Naive thymus-derived CD4-positive, alpha-beta T cell (primary cell): Measurements from ENCODE around the gene A4GALT. TPM values are rescaled to one million over a fixed set of nuclear protein-coding genes. Genes with fewer than 3 reads are reported as not detected.
"Not testable (repeated sequence)": the region's sequence is repeated elsewhere in the genome, so short reads cannot be mapped to it uniquely, and the experiment has no call there.

Experiments
- ATAC-seq: fragments of 150-1000 bp; cut with Tn5 transposase; 2 replicates; pipeline ENCODE4 v1.10.0; 2021; ENCODE audit warnings: mild to moderate bottlenecking, moderate library complexity
- CTCF ChIA-PET: fragments of 350-600 bp; sonication (Branson Sonifier 250); formaldehyde crosslinking; loops from one replicate; lab custom pipeline; 2021; ENCODE audit warnings: antibody characterized with exemption; lab: Charles Lee
- POLR2A ChIA-PET: fragments of 350-600 bp; sonication (Branson Sonifier 250); formaldehyde crosslinking; loops from one replicate; lab custom pipeline; 2021; ENCODE audit warnings: antibody characterized with exemption, inconsistent platforms; lab: Charles Lee
- DNase-seq, 9 donors: peaks; one replicate each; pipeline versions ENCODE4 v3.0.0 to v3.0.0-alpha.2; 2020 to 2022; ENCODE audit warnings: mixed read lengths in 1 of 9
- H3K27ac ChIP-seq: one replicate; pipeline ENCODE4 v1.7.0; 2013; ENCODE audit warnings: mild to moderate bottlenecking, low read depth, low read length, moderate library complexity
- H3K27me3 ChIP-seq, 2 donors: one replicate each; pipeline ENCODE4 v1.7.0; 2013; ENCODE audit warnings: low read length in 2 of 2, mild to moderate bottlenecking in 2 of 2, moderate library complexity in 2 of 2; ENCODE audit not compliant: control insufficient read depth in 2 of 2, insufficient read depth in 2 of 2
- H3K36me3 ChIP-seq, 3 experiments: 1 replicate in 2 of 3; 2 replicates in 1 of 3; pipeline ENCODE4 v1.7.0; 2013; ENCODE audit warnings: low read length in 3 of 3, mild to moderate bottlenecking in 3 of 3, moderate library complexity in 1 of 3; ENCODE audit not compliant: insufficient read depth in 3 of 3, control insufficient read depth in 2 of 3
- H3K4me1 ChIP-seq, 2 donors: one replicate each; pipeline ENCODE4 v1.7.0; 2013; ENCODE audit warnings: low read length in 2 of 2, mild to moderate bottlenecking in 2 of 2, moderate library complexity in 1 of 2; ENCODE audit not compliant: control insufficient read depth in 2 of 2, insufficient read depth in 2 of 2
- H3K4me3 ChIP-seq: 2 replicates; pipeline ENCODE4 v1.7.0; 2013; ENCODE audit warnings: mild to moderate bottlenecking, low read length
- H3K9me3 ChIP-seq, 3 experiments: 1 replicate in 2 of 3; 2 replicates in 1 of 3; pipeline ENCODE4 v1.7.0; 2013; ENCODE audit warnings: low read length in 3 of 3; ENCODE audit not compliant: control insufficient read depth in 2 of 3
- H3K27ac Mint-ChIP-seq, 9 donors: one replicate each; pipeline ENCODE4 v1.8.0; 2020 to 2022; ENCODE audit warnings: mixed read lengths in 9 of 9, mild to moderate bottlenecking in 8 of 9, moderate library complexity in 5 of 9, inconsistent platforms in 2 of 9
- H3K27me3 Mint-ChIP-seq, 5 donors: one replicate each; pipeline ENCODE4 v1.8.0; 2021 to 2022; ENCODE audit warnings: mixed read lengths in 5 of 5, mild to moderate bottlenecking in 1 of 5
- H3K36me3 Mint-ChIP-seq, 5 donors: one replicate each; pipeline ENCODE4 v1.8.0; 2020 to 2022; ENCODE audit warnings: mixed read lengths in 5 of 5, mild to moderate bottlenecking in 3 of 5, inconsistent platforms in 1 of 5
- H3K4me1 Mint-ChIP-seq, 7 donors: one replicate each; pipeline ENCODE4 v1.8.0; 2020 to 2022; ENCODE audit warnings: mixed read lengths in 7 of 7, mild to moderate bottlenecking in 3 of 7, inconsistent platforms in 1 of 7
- H3K4me3 Mint-ChIP-seq, 10 donors: one replicate each; pipeline ENCODE4 v1.8.0; 2020 to 2022; ENCODE audit warnings: mild to moderate bottlenecking in 10 of 10, mixed read lengths in 10 of 10, moderate library complexity in 6 of 10, inconsistent platforms in 2 of 10
- H3K9me3 Mint-ChIP-seq, 11 donors: one replicate each; pipeline ENCODE4 v1.8.0; 2020 to 2022; ENCODE audit warnings: mixed read lengths in 11 of 11, mild to moderate bottlenecking in 4 of 11, inconsistent platforms in 1 of 11, moderate library complexity in 1 of 11
- intact Hi-C, 2 donors: fragments of 100-400 bp; cut with micrococcal nuclease; formaldehyde crosslinking; loops; one replicate each; pipeline ENCODE4 v1.15.1; 2023
- polyA plus RNA-seq, 2 donors: library from polyadenylated mRNA; unstranded; fragments of 300-500 nt; fragmentation: Illumina TruSeq; gene quantifications; one replicate each; pipeline ENCODE4 v1.2.3, GENCODE V29; 2021
- total RNA-seq, 6 experiments: library from RNA in 5 of 6; stranded (reverse) in 5 of 6; gene quantifications; 1 replicate in 5 of 6; 2 replicates in 1 of 6; pipeline ENCODE4 v1.2.3 and lab custom pipeline; 2021 to 2026

A4GALT gene
- total and polyA plus RNA-seq, 7 experiments from 2014 or later: not detected

GRCh38 chr22:42670046-42670445 is 50.6 kb downstream of the A4GALT start:
- H3K27me3 Mint-ChIP-seq: peaks cover 0 to 10% (median 0%) of the 10 kb centered on the region in 5 donors
- POLR2A ChIA-PET: no interaction called here
- Histone ChIP-seq H3K27ac (no peak overlapping the region), H3K9me3 (no peaks in the 10 kb centered on the region), H3K4me3 (no peak overlapping the region), H3K36me3 (no peaks in the 10 kb centered on the region), H3K4me1 (no peaks in the 10 kb centered on the region), H3K27me3 (no peaks in the 10 kb centered on the region)
- no peak for DNase-seq
- H3K9me3 Mint-ChIP-seq: no peaks in the 10 kb centered on the region
- CTCF ChIA-PET: no interaction called here
- H3K36me3 Mint-ChIP-seq: no peaks in the 10 kb centered on the region
- intact Hi-C loops: no loop called here
- H3K27ac Mint-ChIP-seq: peak overlapping the region in 1 of 9 donors; percentile 46
- H3K4me3 Mint-ChIP-seq: no peak overlapping the region
- no peak for ATAC-seq
- H3K4me1 Mint-ChIP-seq: peaks cover 0 to 18% (median 8%) of the 10 kb centered on the region in 7 donors

DNA sequence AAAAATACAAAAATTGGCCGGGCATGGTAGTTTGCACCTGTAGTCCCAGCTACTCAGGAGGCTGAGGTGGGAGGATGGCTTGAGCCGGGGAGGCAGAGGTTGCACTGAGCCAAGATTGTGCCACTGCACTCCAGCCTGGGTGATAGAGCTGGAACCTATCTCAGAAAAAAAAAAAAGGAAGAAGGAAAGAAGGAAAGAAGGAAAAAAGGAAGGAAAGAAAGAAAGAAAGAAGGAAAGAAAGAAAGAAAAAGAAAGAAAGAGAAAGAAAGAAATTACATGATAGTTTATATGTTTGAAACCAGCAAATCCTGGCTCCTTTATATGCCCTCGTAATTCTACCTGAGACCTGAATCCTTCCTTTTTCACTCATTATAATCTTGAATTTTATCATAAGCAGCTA is 54.3 kb downstream of the A4GALT start:
- H3K4me3 Mint-ChIP-seq, H3K36me3 ChIP-seq, DNase-seq, H3K27ac Mint-ChIP-seq, H3K27me3 ChIP-seq, H3K27ac ChIP-seq, H3K4me1 ChIP-seq, intact Hi-C loops, POLR2A ChIA-PET, ATAC-seq, CTCF ChIA-PET, H3K4me3 ChIP-seq, H3K9me3 Mint-ChIP-seq, H3K9me3 ChIP-seq, H3K36me3 Mint-ChIP-seq: not testable (repeated sequence)
- Mint-ChIP-seq H3K27me3 (peaks cover 0 to 18% (median 0%) of the 10 kb centered on the region in 5 donors), H3K4me1 (peaks cover 0 to 16% (median 8%) of the 10 kb centered on the region in 7 donors)

GRCh38 chr22:42664976-42665831 is 55.5 kb downstream of the A4GALT start:
- no peak for ATAC-seq
- peaks cover 0 to 18% (median 0%) of the 10 kb centered on the region in 5 donors for H3K27me3 Mint-ChIP-seq
- ChIA-PET CTCF (no interaction called here), POLR2A (interaction anchor here (0.5 kb wide), 1 partner anchor 17 kb away, joined by 3 read pairs; no protein-coding TSS in a partner anchor)
- no peaks in the 10 kb centered on the region for H3K9me3 Mint-ChIP-seq
- H3K4me3 Mint-ChIP-seq: no peak overlapping the region
- peaks cover 0 to 7% (median under 1%) of the 10 kb centered on the region in 7 donors for H3K4me1 Mint-ChIP-seq
- no peak overlapping the region for H3K27ac Mint-ChIP-seq
- Histone ChIP-seq H3K27ac (no peak overlapping the region), H3K4me1 (no peaks in the 10 kb centered on the region), H3K27me3 (no peaks in the 10 kb centered on the region), H3K36me3 (no peaks in the 10 kb centered on the region), H3K9me3 (no peaks in the 10 kb centered on the region), H3K4me3 (no peak overlapping the region)
- no peak for DNase-seq
- H3K36me3 Mint-ChIP-seq: no peaks in the 10 kb centered on the region
- intact Hi-C loops: loop anchor here in 1 of 2 donors (5.0 kb wide), 1 partner anchor 157 kb away; no protein-coding TSS in a partner anchor

- H3K27me3 ChIP-seq: no peaks in the 10 kb centered on the region
- ChIA-PET POLR2A (no interaction called here), CTCF (interaction anchor here (1.0 kb wide), 1 partner anchor 15 kb away, joined by 3 read pairs; no protein-coding TSS in a partner anchor)
- H3K27ac ChIP-seq: no peak overlapping the region
- peak; percentile 95 for ATAC-seq
- peaks cover 0 to 21% (median 0%) of the 10 kb centered on the region in 5 donors for H3K27me3 Mint-ChIP-seq
- H3K4me1 Mint-ChIP-seq: peaks cover 0 to 4% (median 0%) of the 10 kb centered on the region in 7 donors
- peak overlapping the region; percentile 66 for H3K4me3 ChIP-seq
- DNase-seq: peak; percentile 61 to 87 (median 77)
- no peaks in the 10 kb centered on the region for H3K36me3 ChIP-seq
- H3K36me3 Mint-ChIP-seq: no peaks in the 10 kb centered on the region
- H3K9me3 Mint-ChIP-seq: no peaks in the 10 kb centered on the region
- H3K4me3 Mint-ChIP-seq: peak overlapping the region; percentile 48 to 77 (median 70)
- H3K9me3 ChIP-seq: no peaks in the 10 kb centered on the region
- no peak overlapping the region for H3K27ac Mint-ChIP-seq
- no peaks in the 10 kb centered on the region for H3K4me1 ChIP-seq
- intact Hi-C loops: loop anchor here (1.0 to 5.0 kb wide), 5 partner anchors 13 to 373 kb away; partner anchors contain the start of gene CYB5R3 (in 1 of the 2)
These were observed 58.5 kb downstream of the A4GALT start for GRCh38 chr22:42661985-42662831.

DNA sequence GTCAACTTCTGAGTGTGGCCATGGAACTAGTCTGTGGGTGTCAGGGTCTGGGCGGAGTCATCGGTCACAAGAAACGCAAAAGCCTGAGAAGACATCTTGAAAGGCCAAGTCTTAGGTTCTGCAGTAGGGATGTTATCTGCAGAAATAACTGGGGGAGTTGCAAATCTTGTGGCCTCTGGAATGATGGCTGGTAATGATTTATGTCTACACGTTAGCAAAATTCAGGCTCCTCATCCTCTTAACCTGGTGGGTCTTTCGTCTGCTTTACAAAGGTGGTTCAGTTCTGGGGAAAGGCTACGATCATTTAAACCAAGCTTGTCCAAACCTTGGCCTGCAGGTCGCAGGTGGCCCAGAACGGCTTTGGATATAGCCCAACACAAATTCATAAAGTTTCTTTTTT is 64.1 kb downstream of the A4GALT start:
- POLR2A ChIA-PET: no interaction called here
- H3K4me3 Mint-ChIP-seq: no peak overlapping the region
- Histone ChIP-seq H3K36me3 (no peaks in the 10 kb centered on the region), H3K4me1 (no peaks in the 10 kb centered on the region), H3K27ac (no peak overlapping the region), H3K9me3 (no peaks in the 10 kb centered on the region), H3K4me3 (no peak overlapping the region), H3K27me3 (no peaks in the 10 kb centered on the region)
- intact Hi-C loops: no loop called here
- CTCF ChIA-PET: no interaction called here
- H3K9me3 Mint-ChIP-seq: no peaks in the 10 kb centered on the region
- DNase-seq: no peak
- no peak overlapping the region for H3K27ac Mint-ChIP-seq
- no peaks in the 10 kb centered on the region for H3K4me1 Mint-ChIP-seq
- no peaks in the 10 kb centered on the region for H3K36me3 Mint-ChIP-seq
- peaks cover 0 to 5% (median 0%) of the 10 kb centered on the region in 5 donors for H3K27me3 Mint-ChIP-seq
- ATAC-seq: no peak

DNA sequence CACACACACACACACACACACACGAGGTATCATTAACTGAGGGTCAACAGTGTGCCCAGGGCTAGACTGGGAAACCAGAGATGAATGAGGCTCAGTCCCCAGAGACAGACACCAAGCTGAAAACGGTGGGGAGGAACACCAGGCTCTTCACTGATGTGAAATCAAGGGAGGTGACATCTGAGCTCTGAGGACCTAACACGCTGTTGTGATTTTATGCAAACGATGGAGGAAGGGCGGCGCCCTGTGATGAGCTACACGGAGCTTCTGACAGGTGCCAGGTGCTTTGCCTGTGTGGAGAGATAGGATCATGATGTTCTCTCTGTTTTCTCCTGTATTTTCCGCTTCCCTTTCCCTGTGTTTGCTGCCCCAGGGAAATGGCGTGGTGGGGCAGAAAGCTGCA is 65.0 kb downstream of the A4GALT start:
- no peaks in the 10 kb centered on the region for H3K27me3 ChIP-seq
- peaks cover 0 to 5% (median 0%) of the 10 kb centered on the region in 5 donors for H3K27me3 Mint-ChIP-seq
- H3K4me1 ChIP-seq: no peaks in the 10 kb centered on the region
- ChIA-PET POLR2A (no interaction called here), CTCF (no interaction called here)
- H3K36me3 ChIP-seq: no peaks in the 10 kb centered on the region
- ATAC-seq (peak; percentile 53), DNase-seq (no peak)
- intact Hi-C loops: no loop called here
- H3K9me3 ChIP-seq: no peaks in the 10 kb centered on the region
- no peak overlapping the region for H3K4me3 Mint-ChIP-seq
- no peak overlapping the region for H3K27ac ChIP-seq
- no peaks in the 10 kb centered on the region for H3K4me1 Mint-ChIP-seq
- no peaks in the 10 kb centered on the region for H3K9me3 Mint-ChIP-seq
- no peaks in the 10 kb centered on the region for H3K36me3 Mint-ChIP-seq
- no peak overlapping the region for H3K27ac Mint-ChIP-seq
- H3K4me3 ChIP-seq: no peak overlapping the region
